ENCODE data around the gene CASZ1. TPM values are rescaled to one million over a fixed set of nuclear protein-coding genes. Genes with fewer than 3 reads are reported as not detected.

Gene CASZ1
- total RNA-seq, 1 experiment from 2014 or later = 3.9 TPM

- Histone ChIP-seq H3K27ac (ENCODE audit: insufficient read length, low read depth, low read length) (no peak overlapping the region), H2BK120ac (ENCODE audit: low read depth, low read length, poor library complexity, severe bottlenecking) (no peak overlapping the region), H3K56ac (ENCODE audit: insufficient read length, low read depth, low read length) (no peak overlapping the region), H4K91ac (ENCODE audit: insufficient read length, low read depth, low read length) (no peak overlapping the region), H3K14ac (ENCODE audit: insufficient read depth, low read length) (no peak overlapping the region), H2BK12ac (ENCODE audit: insufficient read length, low read depth, low read length) (no peak overlapping the region), H2BK5ac (ENCODE audit: insufficient read length, low read length) (no peak overlapping the region), H2AK5ac (ENCODE audit: insufficient read length, low read length) (no peak overlapping the region), H3K23me2 (ENCODE audit: insufficient read length, low read depth, low read length, poor library complexity, severe bottlenecking) (no peaks in the 10 kb centered on the region), H3K23ac (ENCODE audit: insufficient read length, low read depth, low read length) (no peak overlapping the region), H3K9ac (ENCODE audit: extremely low read depth, insufficient read length, low read length) (no peak overlapping the region), H3K27me3 (ENCODE audit: insufficient read depth, low read length) (no peaks in the 10 kb centered on the region), H4K5ac (ENCODE audit: insufficient read length, low read depth, low read length) (no peak overlapping the region), H3K4me2 (ENCODE audit: insufficient read depth, insufficient read length, low read length) (no peak overlapping the region), H3T11ph (ENCODE audit: low read length) (no peak overlapping the region), H2AFZ (ENCODE audit: low read length) (no peak overlapping the region), H3K18ac (ENCODE audit: insufficient read length, low read depth, low read length) (no peak overlapping the region), H4K20me1 (ENCODE audit: control insufficient read depth, insufficient read depth, insufficient read length) (no peaks in the 10 kb centered on the region), H4K8ac (replicated peaks; ENCODE audit: insufficient read length, low read depth, low read length) (no peak overlapping the region), H3K79me2 (ENCODE audit: insufficient read depth, low read length) (no peaks in the 10 kb centered on the region), H3K4ac (ENCODE audit: low read depth, low read length) (no peak overlapping the region), H3K4me1 (ENCODE audit: insufficient read depth, low read length) (peaks cover 2% of the 10 kb centered on the region; the same call in 1 of the 2 replicates), H3K79me1 (ENCODE audit: insufficient read depth, low read depth, low read length, poor library complexity, severe bottlenecking) (no peaks in the 10 kb centered on the region), H2BK15ac (ENCODE audit: low read depth, low read length) (no peak overlapping the region), H2BK20ac (ENCODE audit: low read depth, low read length, poor library complexity, severe bottlenecking) (no peak overlapping the region), H3K9me3 (ENCODE audit: control insufficient read depth, low read depth, low read length) (no peaks in the 10 kb centered on the region)
- Mint-ChIP-seq H3K27ac (no peak overlapping the region), H3K27me3 (ENCODE audit: low read depth) (no peaks in the 10 kb centered on the region; the same call in 1 of the 2 replicates), H3K4me1 (peaks cover 27 to 38% of the 10 kb centered on the region in 2 experiments), H3K4me3 (no peak overlapping the region), H3K36me3 (ENCODE audit: insufficient read depth in 1 of 3, low read depth in 3 of 3) (no peaks in the 10 kb centered on the region), H3K9me3 (no peaks in the 10 kb centered on the region)
- WGBS (ENCODE audit: extremely low coverage, insufficient read length, low lambda C conversion rate) = no CpG with 5 or more reads among the region's 13 CpGs
- TF ChIP-seq CTCF (conservative IDR thresholded peaks at IDR 0.05) = no peak
- no peak for DNase-seq
These were observed 54.8 kb downstream of the CASZ1 start for GRCh38 chr1:10741696-10742095.

Data from H9 (cell line).